Subcutaneous adipose tissue (tissue), 4 donors: Measurements from ENCODE around the gene FBXL3. TPM values are rescaled to one million over a fixed set of nuclear protein-coding genes. Genes with fewer than 3 reads are reported as not detected.

Source experiments
- CTCF ChIP-seq: fragments of 450-650 bp; IDR thresholded peaks from one replicate; pipeline ENCODE4 v1.5.1; 2016; ENCODE audit warnings: low read depth, mild to moderate bottlenecking, control low read depth, antibody characterized with exemption, moderate library complexity
- total RNA-seq, 4 donors: library from RNA; depleted of rRNA; stranded (reverse); fragments of >200 nt; gene quantifications; one replicate each; pipeline ENCODE4 v1.1.0, GENCODE V29; 2016

Gene FBXL3
- total RNA-seq, 4 donors from 2014 or later = 86.1 to 150 (median 117) TPM

- TF ChIP-seq CTCF = no peak
Measured at GRCh38 chr13:77038907-77039480, 12.0 kb upstream of the FBXL3 start.

- no peak for TF ChIP-seq CTCF
Measured at GRCh38 chr13:77036279-77036678, 9.3 kb upstream of the FBXL3 start.

- TF ChIP-seq CTCF = no peak
Measured at GRCh38 chr13:77034881-77035280, 7.9 kb upstream of the FBXL3 start.

GRCh38 chr13:77033717-77034302 is 6.9 kb upstream of the FBXL3 start:
- no peak for TF ChIP-seq CTCF

GRCh38 chr13:77031656-77032243 is 4.8 kb upstream of the FBXL3 start:
- no peak for TF ChIP-seq CTCF

GRCh38 chr13:77029436-77029835 is 2.5 kb upstream of the FBXL3 start:
- TF ChIP-seq CTCF = no peak

GRCh38 chr13:77028202-77028601 is 1.2 kb upstream of the FBXL3 start:
- TF ChIP-seq CTCF = no peak
